ENCODE measurements around the gene OXLD1. TPM values are rescaled to one million over a fixed set of nuclear protein-coding genes. Genes with fewer than 3 reads are reported as not detected.
"Not testable (repeated sequence)": the region's sequence is repeated elsewhere in the genome, so short reads cannot be mapped to it uniquely, and the experiment has no call there.

The OXLD1 gene
- total RNA-seq, 1 donor from 2014 or later = 26.6 TPM

DNA sequence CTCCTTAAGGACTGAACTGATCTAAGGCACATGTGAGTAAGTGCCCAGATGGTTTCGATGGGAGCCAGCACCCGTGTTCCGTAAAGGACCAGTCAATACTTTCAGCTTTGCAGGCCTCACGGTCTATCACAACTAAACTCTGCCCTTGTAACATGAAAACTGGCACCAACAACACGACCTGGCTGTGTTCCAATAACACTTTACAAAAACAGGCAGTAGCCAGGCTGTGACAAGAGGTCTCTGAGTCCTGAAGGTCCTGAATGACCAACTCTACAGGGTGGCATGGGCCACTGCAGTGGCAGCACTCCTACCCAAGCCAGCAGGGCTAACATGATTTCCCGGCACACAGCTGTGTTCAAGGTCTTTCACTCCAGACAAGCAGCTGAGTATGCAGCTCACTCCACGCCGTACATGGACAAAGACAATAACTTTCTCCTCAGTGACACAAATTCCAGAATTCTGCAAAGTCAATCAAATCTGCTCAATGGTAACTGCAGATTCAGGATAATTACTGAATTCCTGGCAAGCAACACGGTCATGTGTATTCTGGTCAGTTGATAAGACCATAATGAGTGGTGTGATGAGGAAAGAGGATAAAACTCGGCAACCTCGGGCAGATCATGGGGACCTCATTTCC, 44.8 kb downstream of the OXLD1 start:
- DNase-seq (ENCODE audit: low read depth in 2 of 2) = peak; percentile 24 to 48

DNA sequence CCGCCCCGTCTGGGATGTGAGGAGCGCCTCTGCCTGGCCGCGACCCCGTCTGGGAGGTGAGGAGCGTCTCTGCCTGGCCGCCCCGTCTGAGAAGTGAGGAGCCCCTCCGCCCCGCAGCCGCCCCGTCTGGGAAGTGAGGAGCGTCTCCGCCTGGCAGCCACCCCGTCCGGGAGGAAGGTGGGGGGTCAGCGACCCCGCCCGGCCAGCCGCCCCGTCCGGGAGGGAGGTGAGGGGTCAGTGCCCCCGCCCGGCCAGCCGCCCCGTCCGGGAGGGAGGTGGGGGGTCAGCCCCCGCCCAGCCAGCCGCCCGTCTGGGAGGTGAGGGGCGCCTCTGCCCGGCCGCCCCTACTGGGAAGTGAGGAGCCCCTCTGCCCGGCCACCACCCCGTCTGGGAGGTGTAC, 48.1 kb downstream of the OXLD1 start:
- DNase-seq (ENCODE audit: low read depth in 2 of 2) = not testable (repeated sequence)

DNA sequence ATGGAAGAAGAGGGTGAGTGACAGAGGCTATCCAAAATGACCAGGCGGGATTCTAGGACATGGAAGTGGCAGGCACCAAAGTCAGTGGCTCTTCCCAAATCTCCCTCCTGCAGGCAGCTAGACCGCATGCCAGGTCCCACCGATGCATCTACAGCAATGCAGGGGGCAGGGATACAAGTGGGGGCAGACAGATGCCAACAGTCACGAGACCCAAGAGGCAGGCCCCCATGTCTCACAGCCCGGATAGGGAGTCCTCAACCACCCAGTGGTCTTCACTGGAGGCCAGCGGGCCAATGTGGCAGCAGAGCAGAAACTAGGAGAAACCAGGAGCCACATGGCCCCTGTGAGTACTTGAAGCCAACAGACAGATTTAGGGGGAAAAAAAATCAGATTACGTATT, 49.5 kb downstream of the OXLD1 start:
- DNase-seq (ENCODE audit: low read depth in 2 of 2) = no peak

DNA sequence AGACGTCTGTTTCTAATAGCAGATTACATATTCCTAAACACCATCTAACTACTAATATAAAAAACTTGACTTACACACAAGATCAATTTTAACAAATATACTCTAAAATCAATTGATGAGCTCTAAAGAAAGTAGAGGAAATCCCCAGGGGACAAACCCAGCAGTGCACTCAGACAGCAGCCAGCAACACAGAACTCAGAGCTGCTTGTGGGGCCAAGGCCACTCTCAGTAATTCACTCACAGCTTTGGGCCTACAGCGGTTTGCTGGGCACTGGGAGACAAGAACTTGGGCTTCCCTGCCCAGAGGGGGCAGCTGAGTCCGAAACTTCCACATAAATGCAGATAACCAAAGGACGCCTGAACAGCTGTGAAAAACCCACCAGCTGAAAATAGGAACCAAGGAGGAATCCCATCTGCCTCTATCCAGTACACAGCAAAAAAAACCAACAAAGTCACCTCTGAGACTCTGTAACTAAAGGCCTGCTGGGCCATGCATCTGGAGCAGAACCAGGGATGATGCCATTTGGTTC, 50.9 kb downstream of the OXLD1 start:
- no peak for DNase-seq (ENCODE audit: low read depth in 2 of 2)

Other genes starting within 250 kb of the OXLD1 start
- gene ACTG1, start 153.8 kb downstream of the OXLD1 start, total RNA-seq = 6,103 and 8,158 TPM in 2 replicates
- 0.26 and 0.76 TPM in 2 replicates for gene FSCN2, start 138.2 kb downstream of the OXLD1 start, total RNA-seq
- gene FAAP100, start 114.3 kb downstream of the OXLD1 start, total RNA-seq = 11.0 and 19.8 TPM in 2 replicates
- 67.7 and 87.9 TPM in 2 replicates for gene NPLOC4, start 29.5 kb downstream of the OXLD1 start, total RNA-seq
- gene TSPAN10, start 29.4 kb downstream of the OXLD1 start, total RNA-seq = 0.51 and 0.89 TPM in 2 replicates
- gene PDE6G, start 10.1 kb downstream of the OXLD1 start, total RNA-seq = 1.3 and 5.3 TPM in 2 replicates
- 6.3 and 8.5 TPM in 2 replicates for gene CCDC137, start 132 bp upstream of the OXLD1 start, total RNA-seq
- gene ARL16, start 17.2 kb upstream of the OXLD1 start, total RNA-seq = 25.4 and 28.2 TPM in 2 replicates
- gene HGS, start 17.4 kb upstream of the OXLD1 start, total RNA-seq = 41.1 and 49.4 TPM in 2 replicates
- gene MRPL12, start 36.8 kb upstream of the OXLD1 start, total RNA-seq = 8.7 and 8.9 TPM in 2 replicates
- 13.9 and 17.7 TPM in 2 replicates for gene SLC25A10, start 45.7 kb upstream of the OXLD1 start, total RNA-seq
- not detected in 2 replicates for gene GCGR, start 137.5 kb upstream of the OXLD1 start, total RNA-seq
- 81.8 and 133 TPM in 2 replicates for gene MCRIP1, start 166.7 kb upstream of the OXLD1 start, total RNA-seq
- gene PPP1R27, start 168.4 kb upstream of the OXLD1 start, total RNA-seq = not detected in 2 replicates
- 634 and 739 TPM in 2 replicates for gene P4HB, start 193.9 kb upstream of the OXLD1 start, total RNA-seq
- gene ARHGDIA, start 204.7 kb upstream of the OXLD1 start, total RNA-seq = 97.7 and 157 TPM in 2 replicates
- gene ALYREF, start 225.0 kb upstream of the OXLD1 start, total RNA-seq = 142 and 181 TPM in 2 replicates
- gene ANAPC11, start 225.1 kb upstream of the OXLD1 start, total RNA-seq = 108 and 109 TPM in 2 replicates
- gene NPB, start 235.6 kb upstream of the OXLD1 start, total RNA-seq = 0.13 TPM in 1 of 2 replicates, not detected in the other
- gene PCYT2, start 244.8 kb upstream of the OXLD1 start, total RNA-seq = 30.2 and 40.4 TPM in 2 replicates

Data from dermis microvascular lymphatic vessel endothelial cell (primary cell).